ENCODE measurements around the gene ARHGAP44.

ARHGAP44 gene

GRCh38 chr17:12907477-12907876 is 118.2 kb downstream of the ARHGAP44 start:
- no peak for DNase-seq
- Mint-ChIP-seq H3K9me3 (peaks cover 20% of the 10 kb centered on the region), H3K4me1 (peaks cover 5% of the 10 kb centered on the region), H3K27ac (no peak overlapping the region), H3K36me3 (ENCODE audit: low read depth) (peaks cover 33% of the 10 kb centered on the region), H3K4me3 (no peak overlapping the region), H3K27me3 (ENCODE audit: low read depth, poor library complexity) (no peaks in the 10 kb centered on the region)
- no peak for TF ChIP-seq CTCF (IDR thresholded peaks at IDR 0.05)

GRCh38 chr17:12909046-12909445 is 119.7 kb downstream of the ARHGAP44 start:
- H3K4me1 Mint-ChIP-seq, result no peaks in the 10 kb centered on the region
- DNase-seq, result no peak
- peaks cover 29% of the 10 kb centered on the region for H3K36me3 Mint-ChIP-seq (ENCODE audit: low read depth)
- no peak overlapping the region for H3K4me3 Mint-ChIP-seq
- TF ChIP-seq CTCF (IDR thresholded peaks at IDR 0.05), result no peak
- H3K9me3 Mint-ChIP-seq, result peaks cover 20% of the 10 kb centered on the region
- no peak overlapping the region for H3K27ac Mint-ChIP-seq
- H3K27me3 Mint-ChIP-seq (ENCODE audit: low read depth, poor library complexity), result no peaks in the 10 kb centered on the region

GRCh38 chr17:12909511-12909910 is 120.2 kb downstream of the ARHGAP44 start:
- no peaks in the 10 kb centered on the region for H3K27me3 Mint-ChIP-seq (ENCODE audit: low read depth, poor library complexity)
- no peak for TF ChIP-seq CTCF (IDR thresholded peaks at IDR 0.05)
- no peaks in the 10 kb centered on the region for H3K4me1 Mint-ChIP-seq
- H3K36me3 Mint-ChIP-seq (ENCODE audit: low read depth), result peaks cover 25% of the 10 kb centered on the region
- no peak overlapping the region for H3K4me3 Mint-ChIP-seq
- no peak for DNase-seq
- H3K9me3 Mint-ChIP-seq, result peaks cover 18% of the 10 kb centered on the region
- H3K27ac Mint-ChIP-seq, result no peak overlapping the region

GRCh38 chr17:12911239-12911638 is 121.9 kb downstream of the ARHGAP44 start:
- no peak overlapping the region for H3K4me3 Mint-ChIP-seq
- H3K9me3 Mint-ChIP-seq, result peaks cover 16% of the 10 kb centered on the region
- no peak for DNase-seq
- no peaks in the 10 kb centered on the region for H3K27me3 Mint-ChIP-seq (ENCODE audit: low read depth, poor library complexity)
- H3K27ac Mint-ChIP-seq, result no peak overlapping the region
- no peak for TF ChIP-seq CTCF (IDR thresholded peaks at IDR 0.05)
- no peaks in the 10 kb centered on the region for H3K4me1 Mint-ChIP-seq
- peaks cover 34% of the 10 kb centered on the region for H3K36me3 Mint-ChIP-seq (ENCODE audit: low read depth)

- no peak for TF ChIP-seq CTCF (IDR thresholded peaks at IDR 0.05)
- Mint-ChIP-seq H3K27ac (no peak overlapping the region), H3K4me1 (no peaks in the 10 kb centered on the region), H3K9me3 (no peaks in the 10 kb centered on the region), H3K4me3 (no peak overlapping the region), H3K27me3 (ENCODE audit: low read depth, poor library complexity) (no peaks in the 10 kb centered on the region), H3K36me3 (ENCODE audit: low read depth) (peaks cover 29% of the 10 kb centered on the region)
- DNase-seq, result no peak
Observed at GRCh38 chr17:12917399-12917798, 128.1 kb downstream of the ARHGAP44 start.

- no peak for TF ChIP-seq CTCF (IDR thresholded peaks at IDR 0.05)
- Mint-ChIP-seq H3K4me3 (no peak overlapping the region), H3K9me3 (no peaks in the 10 kb centered on the region), H3K27me3 (ENCODE audit: low read depth, poor library complexity) (no peaks in the 10 kb centered on the region), H3K36me3 (ENCODE audit: low read depth) (peaks cover 29% of the 10 kb centered on the region), H3K27ac (no peak overlapping the region), H3K4me1 (no peaks in the 10 kb centered on the region)
- DNase-seq, result no peak
Observed at GRCh38 chr17:12918142-12918541, 128.8 kb downstream of the ARHGAP44 start.

Data from nephron progenitor cell (in vitro differentiated cells).